Measurements from ENCODE around the gene OR51M1.
"Not testable (repeated sequence)": the region's sequence is repeated elsewhere in the genome, so short reads cannot be mapped to it uniquely, and the experiment has no call there.

OR51M1 gene

GRCh38 chr11:5383576-5383975, at the start of gene OR51M1:
Gene OR51M1 (plus strand): TSS chr11:5383812. CDS start chr11:5389399, 5,587 bp downstream.
- DNase-seq: no peak

DNA sequence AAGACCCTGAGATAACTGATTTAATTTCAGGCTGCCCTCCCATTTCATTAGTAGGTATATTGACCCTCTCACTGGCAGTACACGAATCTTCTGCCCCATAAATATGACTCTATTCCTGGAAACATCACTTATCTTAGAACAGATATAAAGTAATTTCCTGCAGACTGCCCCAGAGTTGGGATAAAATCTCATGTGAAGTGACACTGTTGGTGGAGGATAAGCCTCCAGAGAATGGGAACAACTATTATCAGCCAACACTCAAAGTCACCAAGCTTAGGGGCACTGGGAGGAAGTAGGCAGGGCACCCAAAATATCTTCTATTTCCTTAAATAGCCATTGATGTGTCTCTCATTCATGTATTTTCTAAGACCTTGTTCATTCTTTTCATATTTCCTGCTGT, 48.4 kb upstream of the OR51M1 start:
- no peak for DNase-seq

DNA sequence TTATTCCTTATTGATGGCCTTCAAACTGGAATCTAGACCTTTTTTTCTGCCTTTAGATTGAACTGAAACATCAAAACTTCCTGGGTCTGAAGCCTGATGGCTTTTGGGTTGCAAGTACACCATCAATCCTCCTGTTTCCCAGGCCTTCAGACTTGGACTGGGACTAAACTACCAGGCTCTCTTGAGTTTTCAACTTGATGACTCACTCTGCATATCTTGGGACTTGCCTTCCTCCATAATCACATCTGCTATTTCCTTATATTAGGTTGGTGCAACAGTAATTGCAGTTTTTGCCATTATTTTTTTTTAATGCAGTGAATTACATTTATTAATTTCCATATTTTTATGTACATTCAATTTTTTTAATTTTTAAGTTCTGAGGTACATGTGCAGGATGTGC, 47.3 kb upstream of the OR51M1 start:
- no peak for DNase-seq

- not testable (repeated sequence) for DNase-seq
Observed at GRCh38 chr11:5337253-5337652, 46.4 kb upstream of the OR51M1 start.

GRCh38 chr11:5339771-5340322, 43.8 kb upstream of the OR51M1 start:
- no peak for DNase-seq

DNA sequence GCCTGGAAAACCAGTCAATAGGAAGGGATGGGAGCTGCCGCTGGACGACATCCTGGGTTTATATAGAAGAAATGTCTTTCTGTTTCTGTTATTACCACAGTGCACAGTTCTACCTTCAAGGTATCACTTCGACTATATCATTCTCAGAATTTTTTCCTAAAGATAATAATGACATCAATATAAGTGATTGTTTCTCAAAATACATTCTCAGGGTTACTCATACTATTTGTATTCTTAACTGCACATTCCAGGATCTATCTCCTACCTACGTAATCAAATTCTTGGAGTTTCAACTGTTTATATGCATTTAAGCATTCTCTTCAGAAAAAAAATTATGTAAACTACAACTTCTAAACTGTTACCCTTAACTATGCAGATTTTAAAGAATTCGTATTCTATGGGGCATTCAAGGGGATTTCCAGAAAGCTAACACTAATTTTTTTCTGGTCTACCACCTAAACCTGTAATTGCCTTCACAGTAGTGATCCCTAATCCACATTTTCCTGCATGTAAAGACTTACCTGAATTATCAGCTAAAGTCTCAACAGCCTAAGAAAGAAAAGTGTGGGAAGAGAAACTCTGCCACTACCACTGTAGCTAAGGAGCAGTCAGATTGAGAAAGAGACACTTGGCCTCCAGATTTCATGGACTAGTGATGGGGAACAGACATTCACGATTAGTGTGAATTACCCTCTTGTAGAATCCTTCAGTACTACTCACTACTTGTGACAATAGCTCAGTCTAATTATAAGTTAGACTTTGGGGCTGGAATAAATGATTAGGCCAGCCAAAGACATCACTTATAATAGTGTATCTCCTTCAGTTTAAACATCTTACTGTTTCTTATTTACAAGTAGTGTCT, 39.9 kb upstream of the OR51M1 start, which contains the start of gene OR51B5:
Gene OR51B5, minus strand, starts transcription at position 51 of the 862 bp plus-strand sequence. Its CDS starts 0 bp downstream, at position 51.
- no peak for DNase-seq

- no peak for DNase-seq
Observed at GRCh38 chr11:5345831-5346230, 37.8 kb upstream of the OR51M1 start.

- DNase-seq: no peak
Observed at GRCh38 chr11:5348551-5349194, 34.9 kb upstream of the OR51M1 start.

- DNase-seq: no peak
Observed at GRCh38 chr11:5349550-5349949, 34.1 kb upstream of the OR51M1 start.

- no peak for DNase-seq
Observed at GRCh38 chr11:5351208-5351607, 32.4 kb upstream of the OR51M1 start, which contains the start of gene OR51B6. Gene OR51B6 (plus strand): TSS chr11:5351508. CDS start chr11:5351508, 0 bp downstream.

- not testable (repeated sequence) for DNase-seq
Observed at GRCh38 chr11:5356031-5356430, 27.6 kb upstream of the OR51M1 start.

DNA sequence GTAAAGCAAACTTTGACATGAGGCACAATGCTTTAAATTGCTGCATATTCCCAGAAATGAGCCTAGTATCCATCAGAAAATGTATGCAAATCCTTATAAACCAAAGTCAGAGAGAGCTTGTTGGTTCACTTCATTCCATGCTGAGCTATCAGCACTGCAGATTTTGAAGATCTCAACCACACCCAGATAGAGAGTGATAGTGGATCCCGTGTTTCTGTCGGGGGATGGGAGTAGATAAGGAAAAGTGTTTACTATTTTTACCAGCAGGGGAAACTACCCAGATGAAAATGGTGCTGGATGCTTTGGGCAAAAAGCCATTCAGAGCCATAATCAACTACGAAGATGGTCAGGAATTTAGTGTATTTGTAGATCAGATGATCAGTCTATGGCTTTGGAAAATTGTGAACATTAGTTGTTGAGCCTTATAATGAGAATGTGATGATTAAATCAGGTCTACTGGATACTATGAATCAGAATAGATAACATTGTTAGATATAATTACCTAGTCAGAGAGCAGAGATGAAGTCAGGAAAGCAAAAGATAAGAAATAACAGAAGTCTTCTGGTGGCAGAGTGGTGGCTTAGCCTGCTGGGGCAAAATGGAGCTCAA, 21.5 kb upstream of the OR51M1 start:
- no peak for DNase-seq

DNA sequence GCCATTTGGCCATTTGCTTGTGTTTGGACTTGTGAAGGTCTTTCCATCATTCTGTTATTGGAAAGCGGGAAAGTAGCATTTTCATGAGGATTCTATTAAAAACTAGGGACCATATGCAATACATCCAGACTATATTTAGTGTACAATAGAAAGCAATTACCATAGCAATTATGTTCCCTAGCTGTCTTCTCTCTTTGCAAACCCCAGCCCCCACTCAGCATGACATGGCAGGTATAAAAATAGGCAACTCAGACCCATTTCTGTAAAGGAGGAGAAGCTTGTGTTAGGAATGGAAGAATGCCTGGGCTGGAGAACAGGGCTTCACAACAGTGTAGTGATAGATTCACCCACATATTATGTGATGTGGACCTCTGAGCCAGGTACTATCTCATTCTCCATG, 19.9 kb upstream of the OR51M1 start:
- DNase-seq: no peak

- DNase-seq: no peak
Observed at GRCh38 chr11:5364214-5364613, 19.4 kb upstream of the OR51M1 start.

DNA sequence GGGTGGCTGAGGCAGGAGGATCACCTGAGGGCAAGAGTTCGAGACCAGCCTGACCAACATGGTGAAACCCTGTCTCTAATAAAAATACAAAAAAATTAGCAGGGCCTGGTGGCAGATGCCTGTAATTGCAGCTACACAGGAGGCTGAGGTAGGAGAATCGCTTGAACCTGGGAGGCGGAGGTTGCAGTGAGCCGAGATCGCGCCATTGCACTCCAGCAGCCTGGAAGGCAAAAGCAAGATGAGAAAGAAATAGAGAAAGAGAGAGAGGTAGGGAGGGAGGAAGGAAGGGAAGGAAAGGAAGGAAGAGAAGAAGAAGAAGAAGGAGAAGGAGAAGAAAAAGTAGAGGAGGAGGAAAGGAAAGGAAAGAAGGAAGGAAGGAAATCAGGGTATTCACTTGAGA, 17.2 kb upstream of the OR51M1 start:
- not testable (repeated sequence) for DNase-seq

- DNase-seq: no peak
Observed at GRCh38 chr11:5366856-5367255, 16.8 kb upstream of the OR51M1 start.

DNA sequence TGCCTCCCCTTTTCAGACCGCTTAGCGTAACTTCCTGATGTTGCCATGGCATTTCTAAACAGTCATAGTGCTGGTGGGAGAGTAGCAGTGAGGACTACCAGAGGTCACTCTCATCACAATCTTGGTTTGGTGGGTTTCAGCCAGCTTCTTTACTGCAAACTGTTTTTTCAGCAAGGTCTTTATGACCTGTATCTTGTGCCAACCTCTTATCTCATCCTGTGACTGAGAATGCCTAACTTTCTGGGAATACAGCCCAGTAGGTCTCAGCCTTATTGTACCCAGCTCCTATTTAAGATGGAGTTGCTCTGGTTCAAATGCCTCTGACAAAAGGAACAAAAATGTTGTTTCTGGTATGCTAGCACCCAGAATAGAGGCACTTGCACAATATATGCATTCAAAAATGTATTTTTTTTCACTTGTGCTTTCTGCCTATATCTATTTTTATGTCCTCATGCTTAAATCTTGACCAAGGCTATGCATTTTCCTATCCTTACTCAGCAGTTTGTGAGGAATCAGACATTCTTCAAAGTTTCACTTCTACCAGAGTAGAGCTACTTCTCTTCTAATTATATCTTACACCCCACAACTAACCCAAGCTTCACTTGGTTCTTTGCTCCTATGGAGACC, 16.1 kb upstream of the OR51M1 start:
- DNase-seq: no peak

DNA sequence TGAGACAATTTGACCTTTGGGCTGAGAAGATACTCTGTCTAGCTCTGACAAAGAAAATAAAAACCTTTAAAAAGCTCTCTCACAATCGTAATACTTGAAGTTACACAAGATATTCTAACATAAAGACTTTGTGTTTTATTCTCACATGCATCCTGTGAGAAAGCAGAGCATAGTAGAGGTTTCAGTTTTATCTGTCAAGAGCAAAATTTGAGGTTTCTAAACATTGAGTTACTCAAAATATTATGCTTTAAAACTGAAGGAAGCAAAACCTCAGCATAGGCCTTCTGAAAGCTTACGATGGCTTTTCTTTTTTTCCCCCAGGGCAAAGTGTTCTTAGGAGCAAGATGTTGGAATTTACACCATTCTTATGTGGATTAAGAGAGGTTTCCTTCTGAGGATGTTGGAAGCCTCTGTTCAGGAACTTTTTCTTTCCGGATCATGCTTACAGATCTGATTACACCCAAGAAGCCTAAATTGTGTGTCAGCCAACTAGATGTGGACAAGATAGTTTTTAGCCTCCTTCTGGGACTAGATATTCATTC, 15.0 kb upstream of the OR51M1 start:
- no peak for DNase-seq

GRCh38 chr11:5369789-5370188, 13.8 kb upstream of the OR51M1 start:
- DNase-seq: peak; percentile 63

- DNase-seq: peak; percentile 76
Observed at GRCh38 chr11:5380740-5381342, 2.8 kb upstream of the OR51M1 start.

- no peak for DNase-seq
Observed at GRCh38 chr11:5384335-5384734, 723 bp downstream of the OR51M1 start.

- DNase-seq: no peak
Observed at GRCh38 chr11:5390210-5390609, 6.6 kb downstream of the OR51M1 start.

All from eye (tissue), 1 donor.